Activated naive CD8-positive, alpha-beta T cell treated with anti-CD3 and anti-CD28 coated beads for 36 hours (primary cell): ENCODE measurements around the gene SPOPL. TPM values are rescaled to one million over a fixed set of nuclear protein-coding genes. Genes with fewer than 3 reads are reported as not detected.
A peak's percentile ranks its signal among the peaks of the same experiment; 100 is the strongest.

ENCODE experiments used
- DNase-seq: peaks from one replicate; pipeline ENCODE4 v3.0.0; 2021
- H3K27ac Mint-ChIP-seq: one replicate; pipeline ENCODE4 v1.8.0; 2022; ENCODE audit warnings: mild to moderate bottlenecking, moderate library complexity, mixed read lengths
- H3K27me3 Mint-ChIP-seq: one replicate; pipeline ENCODE4 v1.8.0; 2022; ENCODE audit warnings: mild to moderate bottlenecking, mixed read lengths
- H3K36me3 Mint-ChIP-seq: one replicate; pipeline ENCODE4 v1.8.0; 2021; ENCODE audit warnings: mild to moderate bottlenecking, mixed read lengths
- H3K4me1 Mint-ChIP-seq: one replicate; pipeline ENCODE4 v1.8.0; 2021; ENCODE audit warnings: mixed read lengths
- H3K4me3 Mint-ChIP-seq: one replicate; pipeline ENCODE4 v1.8.0; 2022; ENCODE audit warnings: mild to moderate bottlenecking, moderate library complexity, mixed read lengths
- H3K9me3 Mint-ChIP-seq: one replicate; pipeline ENCODE4 v1.8.0; 2022; ENCODE audit warnings: mixed read lengths
- total RNA-seq, 2 experiments: library from RNA; stranded (reverse); gene quantifications; one replicate each; pipeline ENCODE4 v1.2.3, GENCODE V29; 2021

The SPOPL gene
- total RNA-seq, 2 experiments from 2014 or later: 14.3 to 14.6 TPM

GRCh38 chr2:138485019-138485418, 16.6 kb upstream of the SPOPL start:
- peaks cover 4% of the 10 kb centered on the region for H3K27me3 Mint-ChIP-seq
- H3K27ac Mint-ChIP-seq: no peak overlapping the region
- no peak overlapping the region for H3K4me3 Mint-ChIP-seq
- no peaks in the 10 kb centered on the region for H3K4me1 Mint-ChIP-seq
- no peak for DNase-seq
- H3K9me3 Mint-ChIP-seq: peaks cover 5% of the 10 kb centered on the region
- H3K36me3 Mint-ChIP-seq: peaks cover 3% of the 10 kb centered on the region

- DNase-seq: no peak
- peaks cover 5% of the 10 kb centered on the region for H3K9me3 Mint-ChIP-seq
- H3K4me1 Mint-ChIP-seq: no peaks in the 10 kb centered on the region
- no peak overlapping the region for H3K27ac Mint-ChIP-seq
- H3K36me3 Mint-ChIP-seq: peaks cover 3% of the 10 kb centered on the region
- no peak overlapping the region for H3K4me3 Mint-ChIP-seq
- H3K27me3 Mint-ChIP-seq: peaks cover 4% of the 10 kb centered on the region
These were observed 15.0 kb upstream of the SPOPL start for GRCh38 chr2:138486363-138487198.

- no peak for DNase-seq
- no peak overlapping the region for H3K27ac Mint-ChIP-seq
- H3K4me3 Mint-ChIP-seq: no peak overlapping the region
- no peaks in the 10 kb centered on the region for H3K9me3 Mint-ChIP-seq
- H3K4me1 Mint-ChIP-seq: peaks cover 6% of the 10 kb centered on the region
- no peaks in the 10 kb centered on the region for H3K27me3 Mint-ChIP-seq
- peaks cover 2% of the 10 kb centered on the region for H3K36me3 Mint-ChIP-seq
These were observed 10.7 kb upstream of the SPOPL start for GRCh38 chr2:138490673-138491494.

- no peak overlapping the region for H3K27ac Mint-ChIP-seq
- H3K4me3 Mint-ChIP-seq: no peak overlapping the region
- peaks cover 5% of the 10 kb centered on the region for H3K36me3 Mint-ChIP-seq
- peaks cover 6% of the 10 kb centered on the region for H3K4me1 Mint-ChIP-seq
- no peaks in the 10 kb centered on the region for H3K9me3 Mint-ChIP-seq
- DNase-seq: no peak
- no peaks in the 10 kb centered on the region for H3K27me3 Mint-ChIP-seq
These were observed 10.1 kb upstream of the SPOPL start for GRCh38 chr2:138491495-138491862.

- no peaks in the 10 kb centered on the region for H3K9me3 Mint-ChIP-seq
- H3K4me1 Mint-ChIP-seq: peaks cover 6% of the 10 kb centered on the region
- DNase-seq: no peak
- H3K27me3 Mint-ChIP-seq: no peaks in the 10 kb centered on the region
- no peak overlapping the region for H3K4me3 Mint-ChIP-seq
- H3K36me3 Mint-ChIP-seq: peaks cover 5% of the 10 kb centered on the region
- H3K27ac Mint-ChIP-seq: no peak overlapping the region
These were observed 9.4 kb upstream of the SPOPL start for GRCh38 chr2:138492160-138492559.

- Mint-ChIP-seq H3K4me3 (no peak overlapping the region), H3K4me1 (peaks cover 6% of the 10 kb centered on the region), H3K27ac (no peak overlapping the region), H3K9me3 (no peaks in the 10 kb centered on the region), H3K27me3 (no peaks in the 10 kb centered on the region), H3K36me3 (peaks cover 5% of the 10 kb centered on the region)
- no peak for DNase-seq
These were observed 8.2 kb upstream of the SPOPL start for GRCh38 chr2:138493334-138493733.

- peaks cover 5% of the 10 kb centered on the region for H3K36me3 Mint-ChIP-seq
- no peaks in the 10 kb centered on the region for H3K27me3 Mint-ChIP-seq
- no peaks in the 10 kb centered on the region for H3K9me3 Mint-ChIP-seq
- H3K4me1 Mint-ChIP-seq: peaks cover 6% of the 10 kb centered on the region
- no peak overlapping the region for H3K27ac Mint-ChIP-seq
- no peak for DNase-seq
- no peak overlapping the region for H3K4me3 Mint-ChIP-seq
These were observed 7.2 kb upstream of the SPOPL start for GRCh38 chr2:138494265-138494966.

GRCh38 chr2:138495384-138495783, 6.2 kb upstream of the SPOPL start:
- Mint-ChIP-seq H3K36me3 (peaks cover 5% of the 10 kb centered on the region), H3K27ac (no peak overlapping the region), H3K27me3 (no peaks in the 10 kb centered on the region), H3K9me3 (no peaks in the 10 kb centered on the region), H3K4me3 (no peak overlapping the region), H3K4me1 (peaks cover 6% of the 10 kb centered on the region)
- no peak for DNase-seq

- Mint-ChIP-seq H3K4me3 (no peak overlapping the region), H3K27ac (no peak overlapping the region), H3K36me3 (peaks cover 5% of the 10 kb centered on the region), H3K9me3 (no peaks in the 10 kb centered on the region), H3K27me3 (no peaks in the 10 kb centered on the region), H3K4me1 (peaks cover 11% of the 10 kb centered on the region)
- no peak for DNase-seq
These were observed 5.4 kb upstream of the SPOPL start for GRCh38 chr2:138496096-138496651.

GRCh38 chr2:138497294-138497693, 4.3 kb upstream of the SPOPL start:
- H3K4me1 Mint-ChIP-seq: peaks cover 11% of the 10 kb centered on the region
- no peak overlapping the region for H3K4me3 Mint-ChIP-seq
- H3K9me3 Mint-ChIP-seq: no peaks in the 10 kb centered on the region
- peaks cover 6% of the 10 kb centered on the region for H3K36me3 Mint-ChIP-seq
- H3K27ac Mint-ChIP-seq: no peak overlapping the region
- DNase-seq: no peak
- H3K27me3 Mint-ChIP-seq: no peaks in the 10 kb centered on the region

GRCh38 chr2:138499684-138500083, 1.9 kb upstream of the SPOPL start:
- Mint-ChIP-seq H3K4me3 (no peak overlapping the region), H3K9me3 (no peaks in the 10 kb centered on the region), H3K4me1 (peaks cover 27% of the 10 kb centered on the region), H3K27me3 (no peaks in the 10 kb centered on the region), H3K27ac (no peak overlapping the region), H3K36me3 (peaks cover 12% of the 10 kb centered on the region)
- no peak for DNase-seq

- Mint-ChIP-seq H3K36me3 (peaks cover 12% of the 10 kb centered on the region), H3K27me3 (no peaks in the 10 kb centered on the region), H3K4me3 (peak overlapping the region; percentile 86), H3K4me1 (peaks cover 29% of the 10 kb centered on the region), H3K9me3 (no peaks in the 10 kb centered on the region), H3K27ac (peak overlapping the region; percentile 80)
- DNase-seq: no peak
These were observed 762 bp upstream of the SPOPL start for GRCh38 chr2:138500592-138501424.

- Mint-ChIP-seq H3K36me3 (peaks cover 21% of the 10 kb centered on the region), H3K4me3 (peak overlapping the region; percentile 99), H3K9me3 (no peaks in the 10 kb centered on the region), H3K4me1 (peaks cover 37% of the 10 kb centered on the region), H3K27ac (peak overlapping the region; percentile 95), H3K27me3 (peaks cover 6% of the 10 kb centered on the region)
- no peak for DNase-seq
These were observed 901 bp downstream of the SPOPL start for GRCh38 chr2:138502255-138503086.
